CD4-positive, alpha-beta T cell treated with Interleukin-17A for 1 hour (primary cell): ENCODE results near the gene NFE2L2.
"Not testable (repeated sequence)": the region's sequence is repeated elsewhere in the genome, so short reads cannot be mapped to it uniquely, and the experiment has no call there.

Source experiments
- DNase-seq: peaks from one replicate; pipeline ENCODE4 v3.0.0-alpha.2; 2020

NFE2L2 gene

DNA sequence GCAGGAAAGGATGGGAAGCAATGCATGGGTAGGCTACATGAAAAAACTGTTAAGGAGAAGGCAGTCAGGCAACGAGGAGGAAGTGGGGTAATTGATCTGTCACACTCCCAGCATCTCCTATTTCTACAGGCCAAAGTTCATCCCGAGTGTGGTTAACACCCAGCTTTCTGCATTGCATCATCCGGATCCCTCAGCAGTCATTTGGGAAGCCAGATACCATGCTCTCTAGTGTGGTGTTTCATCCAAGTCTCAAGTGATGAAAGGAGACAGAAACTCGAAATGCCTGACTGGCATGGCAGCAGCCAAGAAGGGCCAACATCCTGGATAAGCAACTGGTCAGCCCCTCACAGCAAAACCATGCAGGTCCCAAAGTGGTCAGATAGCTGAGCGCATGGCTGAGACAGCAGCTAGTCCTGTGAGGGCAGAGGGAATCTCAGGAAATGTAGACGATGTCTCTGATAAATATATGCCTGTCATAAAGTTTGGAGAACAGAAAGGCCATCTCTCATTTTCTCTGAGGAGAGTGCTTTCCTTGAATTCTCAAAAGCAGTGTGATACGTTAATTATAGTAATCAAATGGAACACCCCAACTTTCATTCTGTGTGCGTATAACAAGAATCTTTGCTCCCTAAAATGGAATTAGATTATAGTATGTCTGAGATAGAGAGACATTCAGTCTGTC lies 76.8 kb downstream of the NFE2L2 start:
- no peak for DNase-seq

DNA sequence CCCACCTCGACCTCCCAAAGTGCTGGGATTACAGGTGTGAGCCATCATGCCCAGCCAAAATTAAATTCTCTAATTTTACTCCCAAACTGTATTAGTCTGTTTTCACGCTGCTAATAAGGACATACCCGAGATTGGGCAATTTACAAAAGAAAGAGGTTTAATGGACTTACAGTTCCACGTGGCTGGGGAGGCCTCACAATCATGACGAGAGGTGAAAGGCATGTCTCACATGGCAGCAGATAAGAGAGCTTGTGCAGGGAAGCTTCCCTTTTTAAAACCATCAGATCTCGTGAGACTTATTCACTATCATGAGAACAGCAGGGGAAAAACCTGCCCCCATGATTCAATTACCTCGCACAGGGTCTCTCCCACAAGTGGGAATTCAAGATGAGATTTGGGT lies 78.5 kb downstream of the NFE2L2 start:
- DNase-seq: not testable (repeated sequence)

DNA sequence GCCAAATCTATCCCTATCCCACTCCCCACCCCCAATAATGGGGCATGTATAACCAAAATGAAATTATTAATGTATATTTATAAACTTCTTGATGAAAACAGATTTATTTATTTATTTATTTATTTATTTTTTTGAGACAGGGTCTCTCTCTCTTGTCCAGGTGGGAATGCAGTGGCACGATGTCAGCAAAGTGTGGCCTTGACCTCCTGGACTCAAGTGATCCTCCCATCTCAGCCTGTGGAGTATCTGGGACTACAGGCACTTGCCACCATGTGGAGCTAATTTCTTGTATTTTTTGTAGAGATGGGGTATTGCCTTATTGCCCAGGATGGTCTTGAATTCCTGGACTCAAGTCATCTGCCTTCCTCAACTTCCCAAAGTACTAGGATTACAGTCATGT lies 79.9 kb downstream of the NFE2L2 start:
- DNase-seq: no peak

DNA sequence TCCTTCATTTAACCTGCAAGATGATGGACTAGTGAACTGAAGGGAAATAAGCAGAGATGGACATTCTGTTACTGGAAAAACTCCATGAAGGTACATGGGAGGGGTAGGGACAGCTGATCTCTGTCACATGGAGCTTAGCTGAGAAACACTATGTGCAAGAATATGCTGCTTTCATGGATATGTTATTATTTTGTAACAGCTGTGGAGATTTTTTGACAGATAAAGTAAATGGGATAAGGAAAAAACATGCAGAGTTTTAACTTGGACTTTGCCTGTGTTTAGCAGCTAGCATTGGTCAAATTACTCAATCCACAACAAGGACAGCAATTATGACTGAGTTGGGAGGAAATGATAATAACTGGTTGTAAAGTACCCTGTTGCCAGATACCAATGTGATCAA lies 80.7 kb downstream of the NFE2L2 start:
- no peak for DNase-seq
